ENCODE data around the gene TAOK2.
"Not testable (repeated sequence)": the region's sequence is repeated elsewhere in the genome, so short reads cannot be mapped to it uniquely, and the experiment has no call there.

The TAOK2 gene

DNA sequence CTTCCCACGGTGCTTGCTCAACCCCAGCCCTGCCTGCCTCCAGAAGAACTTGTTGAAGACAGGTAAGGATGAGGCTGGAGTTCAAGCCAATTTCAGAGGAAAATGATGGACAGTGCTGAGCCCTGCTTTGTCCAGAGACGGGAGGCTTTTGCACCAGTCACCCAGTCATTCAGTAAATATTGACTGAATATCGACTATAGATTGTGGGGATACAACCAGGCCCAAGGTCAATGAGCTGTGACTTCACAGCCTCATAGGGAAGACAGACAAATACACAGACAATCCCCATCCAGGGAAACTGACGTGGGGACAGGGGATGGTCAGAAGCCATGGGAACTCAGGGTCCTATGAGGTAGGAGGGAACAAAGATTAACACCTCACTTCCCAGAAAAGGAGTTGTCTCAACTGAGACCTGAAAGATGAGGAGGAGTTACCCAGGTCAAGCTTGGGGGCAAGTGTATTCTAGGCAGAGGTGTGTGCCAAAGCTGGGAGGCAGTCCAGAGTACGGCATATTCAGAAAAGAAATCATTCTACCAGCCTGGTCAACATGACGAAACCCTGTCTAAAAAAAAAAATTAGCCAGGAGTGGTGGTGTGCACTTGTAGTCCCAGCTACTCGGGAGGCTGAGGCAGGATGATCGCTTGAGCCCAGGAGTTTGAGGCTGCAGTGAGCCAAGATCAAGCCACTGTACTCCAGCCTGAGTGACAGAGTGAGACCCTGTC is 43.0 kb downstream of the TAOK2 start:
- TF ChIP-seq, protein P1, sequence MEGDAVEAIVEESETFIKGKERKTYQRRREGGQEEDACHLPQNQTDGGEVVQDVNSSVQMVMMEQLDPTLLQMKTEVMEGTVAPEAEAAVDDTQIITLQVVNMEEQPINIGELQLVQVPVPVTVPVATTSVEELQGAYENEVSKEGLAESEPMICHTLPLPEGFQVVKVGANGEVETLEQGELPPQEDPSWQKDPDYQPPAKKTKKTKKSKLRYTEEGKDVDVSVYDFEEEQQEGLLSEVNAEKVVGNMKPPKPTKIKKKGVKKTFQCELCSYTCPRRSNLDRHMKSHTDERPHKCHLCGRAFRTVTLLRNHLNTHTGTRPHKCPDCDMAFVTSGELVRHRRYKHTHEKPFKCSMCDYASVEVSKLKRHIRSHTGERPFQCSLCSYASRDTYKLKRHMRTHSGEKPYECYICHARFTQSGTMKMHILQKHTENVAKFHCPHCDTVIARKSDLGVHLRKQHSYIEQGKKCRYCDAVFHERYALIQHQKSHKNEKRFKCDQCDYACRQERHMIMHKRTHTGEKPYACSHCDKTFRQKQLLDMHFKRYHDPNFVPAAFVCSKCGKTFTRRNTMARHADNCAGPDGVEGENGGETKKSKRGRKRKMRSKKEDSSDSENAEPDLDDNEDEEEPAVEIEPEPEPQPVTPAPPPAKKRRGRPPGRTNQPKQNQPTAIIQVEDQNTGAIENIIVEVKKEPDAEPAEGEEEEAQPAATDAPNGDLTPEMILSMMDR (IDR thresholded peaks at IDR 0.05; ENCODE audit: borderline replicate concordance, control extremely low read depth, extremely low read depth, insufficient read depth, missing control alignments), result no peak
- in situ Hi-C loops (cut with MboI; ENCODE audit: low sequenced_read_pairs, unreplicated experiment), result loop anchor here (25.0 kb wide), 1 partner anchor 329 kb away; the partner anchor contains the start of gene QPRT
- no peak for DNase-seq (ENCODE audit: low spot score)

DNA sequence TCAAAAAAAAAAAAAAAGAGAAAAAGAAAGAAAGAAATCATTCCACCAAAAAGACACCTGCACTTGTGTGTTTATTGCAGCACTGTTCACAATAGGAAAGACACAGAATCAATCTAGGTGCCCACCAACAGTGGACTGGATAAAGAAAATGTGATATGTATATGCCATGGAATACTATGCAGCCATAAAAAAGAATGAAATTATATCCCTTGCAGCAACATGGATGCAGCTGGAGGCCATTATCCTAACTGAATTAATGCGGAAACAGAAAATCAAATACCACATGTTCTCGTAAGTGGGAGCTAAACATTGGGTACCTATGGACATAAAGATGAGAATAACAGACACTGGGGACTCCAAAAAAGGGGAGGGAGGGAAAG is 43.6 kb downstream of the TAOK2 start:
- DNase-seq (ENCODE audit: low spot score), result no peak
- in situ Hi-C loops (cut with MboI; ENCODE audit: low sequenced_read_pairs, unreplicated experiment), result loop anchor here (25.0 kb wide), 1 partner anchor 330 kb away; the partner anchor contains the start of gene QPRT
- TF ChIP-seq, protein P1 (IDR thresholded peaks at IDR 0.05; ENCODE audit: borderline replicate concordance, control extremely low read depth, extremely low read depth, insufficient read depth, missing control alignments), result no peak

DNA sequence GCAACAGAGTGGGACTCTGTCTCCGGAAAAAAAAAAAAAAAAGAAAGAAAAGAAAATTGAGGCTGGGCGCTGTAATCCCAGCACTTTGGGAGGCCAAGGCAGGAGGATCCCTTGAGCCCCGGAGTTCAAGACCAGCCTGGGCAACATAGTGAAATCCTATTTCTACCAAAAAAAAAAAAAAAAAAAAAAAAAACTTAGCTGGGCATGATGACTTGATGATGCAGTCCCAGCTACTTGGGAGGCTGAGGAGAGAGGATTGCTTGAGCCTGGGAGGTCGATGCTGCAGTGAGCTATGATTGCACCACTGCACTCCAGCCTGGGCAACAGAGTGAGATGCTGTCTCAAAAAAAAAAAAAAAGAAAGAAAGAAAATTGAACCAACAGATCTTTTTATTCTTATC is 44.3 kb downstream of the TAOK2 start:
- in situ Hi-C loops (cut with MboI; ENCODE audit: low sequenced_read_pairs, unreplicated experiment), result loop anchor here (25.0 kb wide), 1 partner anchor 331 kb away; the partner anchor contains the start of gene QPRT
- not testable (repeated sequence) for DNase-seq (ENCODE audit: low spot score)

DNA sequence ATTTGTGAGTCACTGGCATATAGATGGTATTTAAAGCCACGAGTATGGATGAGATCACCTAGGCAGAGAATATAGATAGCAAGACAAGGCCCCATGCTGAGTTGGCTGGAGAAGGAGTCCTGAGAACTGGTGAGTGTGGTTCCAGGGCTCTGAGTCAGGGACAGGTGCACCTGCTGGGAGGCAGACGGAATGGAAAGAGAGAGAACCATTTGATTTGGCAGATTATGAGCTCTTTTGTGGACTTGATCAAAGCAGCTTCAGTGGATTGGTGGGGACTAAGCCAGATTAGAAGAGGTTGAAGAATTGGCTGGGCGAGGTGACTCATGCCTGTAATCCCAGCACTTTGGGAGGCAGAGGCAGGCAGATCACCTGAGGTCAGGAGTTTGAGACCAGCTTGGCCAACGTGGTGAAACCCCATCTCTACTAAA is 45.1 kb downstream of the TAOK2 start:
- DNase-seq (ENCODE audit: low spot score), result no peak
- in situ Hi-C loops (cut with MboI; ENCODE audit: low sequenced_read_pairs, unreplicated experiment), result loop anchor here (25.0 kb wide), 1 partner anchor 331 kb away; the partner anchor contains the start of gene QPRT
- TF ChIP-seq, protein P1 (IDR thresholded peaks at IDR 0.05; ENCODE audit: borderline replicate concordance, control extremely low read depth, extremely low read depth, insufficient read depth, missing control alignments), result no peak

GRCh38 chr16:30022887-30023286 is 49.2 kb downstream of the TAOK2 start, which contains the start of gene C16orf92:
C16orf92 (plus strand) TSS chr16:30023198; CDS start chr16:30023341, 143 bp downstream.
- TF ChIP-seq, protein P1 (IDR thresholded peaks at IDR 0.05; ENCODE audit: borderline replicate concordance, control extremely low read depth, extremely low read depth, insufficient read depth, missing control alignments), result no peak

GRCh38 chr16:30023586-30023985 is 49.9 kb downstream of the TAOK2 start:
- TF ChIP-seq, protein P1 (IDR thresholded peaks at IDR 0.05; ENCODE audit: borderline replicate concordance, control extremely low read depth, extremely low read depth, insufficient read depth, missing control alignments), result no peak
- DNase-seq (ENCODE audit: low spot score), result no peak
- in situ Hi-C loops (cut with MboI; ENCODE audit: low sequenced_read_pairs, unreplicated experiment), result loop anchor here (25.0 kb wide), 1 partner anchor 336 kb away; the partner anchor contains the start of gene QPRT

More at GRCh38 chr16:30022887-30023286, 49.2 kb downstream of the TAOK2 start, which contains the start of gene C16orf92:
- in situ Hi-C loops (cut with MboI; ENCODE audit: low sequenced_read_pairs, unreplicated experiment), result loop anchor here (25.0 kb wide), 1 partner anchor 336 kb away; the partner anchor contains the start of gene QPRT
- DNase-seq (ENCODE audit: low spot score), result no peak

DNA sequence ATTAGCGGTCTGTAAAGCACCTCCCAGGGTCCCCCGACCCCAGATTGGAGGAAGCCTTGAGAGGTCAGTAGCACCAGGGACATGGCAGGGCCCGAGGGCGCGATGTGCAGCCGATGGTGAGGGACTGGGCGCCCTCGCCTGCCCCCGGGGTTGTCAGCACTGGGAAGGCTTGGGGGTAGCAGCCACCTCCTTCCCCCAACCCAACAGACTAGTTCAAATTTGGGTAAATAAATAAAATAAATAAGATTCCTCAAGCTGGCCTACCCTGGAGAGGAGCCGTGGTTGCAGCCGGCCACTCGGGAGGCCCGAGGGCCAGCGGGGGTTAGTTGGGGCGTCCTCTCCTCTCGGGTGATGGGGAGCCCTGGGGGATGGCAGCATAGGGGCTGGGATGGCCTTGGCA is 50.8 kb downstream of the TAOK2 start:
- no peak for DNase-seq (ENCODE audit: low spot score)
- in situ Hi-C loops (cut with MboI; ENCODE audit: low sequenced_read_pairs, unreplicated experiment), result loop anchor here (25.0 kb wide), 1 partner anchor 337 kb away; the partner anchor contains the start of gene QPRT
- TF ChIP-seq, protein P1 (IDR thresholded peaks at IDR 0.05; ENCODE audit: borderline replicate concordance, control extremely low read depth, extremely low read depth, insufficient read depth, missing control alignments), result no peak

All from GM13976 (cell line).